Hippocampal formation (tissue), 2 donors: ENCODE data around the gene SEPTIN10.
"Not testable (repeated sequence)": the region's sequence is repeated elsewhere in the genome, so short reads cannot be mapped to it uniquely, and the experiment has no call there.

Experiments
- DNase-seq, 2 donors: peaks; one replicate each; lab custom pipeline; 2025; lab: John Stamatoyannopoulos, UW

The SEPTIN10 gene

DNA sequence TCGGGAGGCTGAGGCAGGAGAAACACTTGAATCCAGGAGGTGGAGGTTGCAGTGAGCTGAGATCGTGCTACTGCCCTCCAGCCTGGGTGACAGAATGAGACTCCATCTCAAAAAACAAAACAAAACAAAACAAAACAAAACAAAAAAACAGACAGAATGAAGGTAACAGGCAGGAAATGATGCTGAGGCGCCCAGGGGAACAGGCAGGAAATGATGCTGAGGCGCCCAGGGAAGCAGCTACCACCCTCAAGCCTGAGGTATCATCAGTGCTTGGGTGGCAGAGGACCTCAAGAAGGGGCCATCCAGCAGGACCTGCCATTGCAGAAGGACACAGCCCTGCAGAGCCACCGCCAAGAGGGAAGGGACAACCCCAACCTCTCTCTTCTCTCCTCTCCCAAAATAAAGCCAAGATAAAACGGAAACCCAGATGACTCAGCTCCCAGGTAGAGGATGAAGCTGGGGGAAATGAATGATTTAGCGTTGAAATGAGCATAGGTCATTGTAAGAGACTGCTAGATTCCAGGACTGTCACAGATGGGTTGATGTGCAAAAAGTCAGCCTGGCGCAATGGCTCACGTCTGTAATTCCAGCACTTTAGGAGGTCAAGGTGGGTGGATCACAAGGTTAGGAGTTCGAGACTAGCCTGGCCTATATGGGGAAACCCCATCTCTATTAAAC lies 19.7 kb upstream of the SEPTIN10 start:
- DNase-seq = no peak

- DNase-seq = no peak
Observed at GRCh38 chr2:109632158-109632789, 18.5 kb upstream of the SEPTIN10 start.

DNA sequence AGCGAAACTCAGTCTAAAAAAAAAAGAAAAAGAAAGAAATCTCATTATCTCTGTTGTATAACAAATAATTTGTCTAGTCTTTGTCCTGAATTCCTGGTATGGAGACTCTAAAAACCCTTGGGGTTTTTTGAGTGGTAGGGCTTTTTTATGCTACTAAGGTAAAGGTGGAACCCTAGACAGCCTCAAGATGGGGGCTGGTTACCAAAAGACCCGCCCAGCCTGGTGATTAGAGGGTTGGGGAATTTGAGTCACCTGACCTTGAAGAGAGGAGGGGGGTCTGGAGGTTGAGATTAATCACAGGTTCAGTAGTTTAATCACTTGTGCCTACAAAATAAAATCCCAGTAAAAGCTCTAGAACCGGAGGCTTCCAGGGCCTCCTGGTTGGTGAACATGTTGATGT lies 18.0 kb upstream of the SEPTIN10 start:
- DNase-seq = no peak

GRCh38 chr2:109630441-109631430 lies 17.0 kb upstream of the SEPTIN10 start:
- no peak for DNase-seq

DNA sequence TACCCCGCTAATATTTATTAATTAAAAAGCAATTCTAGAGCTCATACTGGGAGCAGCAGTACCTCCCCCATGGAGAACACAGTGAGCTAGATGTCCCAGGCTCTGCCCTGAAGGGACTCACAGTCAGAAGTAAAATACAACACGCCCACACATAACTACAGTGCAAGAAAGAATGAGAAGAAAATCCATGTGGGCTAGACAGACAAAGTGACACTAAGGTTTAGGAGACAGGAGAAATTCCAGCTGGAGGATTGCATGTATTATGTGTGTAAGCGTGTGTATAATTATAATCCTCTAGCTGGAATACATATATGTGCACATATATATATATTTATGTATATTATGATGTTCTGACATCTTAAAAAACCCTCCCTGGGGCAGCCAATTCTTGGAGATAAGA lies 16.1 kb upstream of the SEPTIN10 start:
- DNase-seq = no peak

- not testable (repeated sequence) for DNase-seq
Observed at GRCh38 chr2:109628321-109628720, 14.6 kb upstream of the SEPTIN10 start.

- DNase-seq = no peak
Observed at GRCh38 chr2:109624339-109624738, 10.6 kb upstream of the SEPTIN10 start.

- no peak for DNase-seq
Observed at GRCh38 chr2:109623923-109624322, 10.2 kb upstream of the SEPTIN10 start.

DNA sequence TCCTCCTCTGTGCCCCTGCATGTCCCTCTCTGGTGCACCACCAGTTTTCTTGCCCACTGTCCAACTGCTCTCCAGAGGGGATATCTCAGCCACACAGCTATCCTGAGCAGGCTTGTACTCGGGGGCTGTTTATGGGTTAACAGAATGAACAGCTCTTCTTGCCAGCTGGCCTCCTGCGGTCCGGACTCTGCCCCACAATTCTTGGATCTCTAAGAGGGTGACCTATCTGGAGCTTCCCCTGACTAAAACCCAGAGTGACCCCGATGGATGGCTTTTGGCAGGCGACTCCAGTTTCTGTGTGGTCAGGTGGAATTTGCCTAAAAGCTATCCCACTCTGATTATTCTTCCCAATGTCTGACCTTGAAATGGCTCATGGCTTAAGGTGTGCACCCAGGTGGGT lies 9.5 kb upstream of the SEPTIN10 start:
- no peak for DNase-seq

- DNase-seq = no peak
Observed at GRCh38 chr2:109619032-109619615, 5.4 kb upstream of the SEPTIN10 start.

DNA sequence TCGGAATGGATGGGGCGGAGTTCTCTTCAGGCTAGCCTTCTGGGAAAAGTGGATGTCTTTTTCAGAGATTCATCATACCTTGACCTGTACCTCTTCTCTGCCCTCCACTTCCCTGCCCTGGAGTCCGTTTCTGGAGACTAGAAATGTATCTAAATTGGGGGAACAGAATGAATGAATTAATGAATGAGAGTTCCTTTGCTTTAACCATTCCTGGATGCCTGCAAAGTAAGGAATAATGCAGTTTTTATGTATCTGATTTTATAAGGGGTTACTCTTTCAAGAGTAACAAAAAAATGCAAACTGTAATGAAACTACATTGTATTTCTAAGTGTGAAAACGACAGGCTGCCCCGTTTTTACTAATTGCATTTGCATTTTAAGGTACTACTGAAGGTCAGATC lies 2.4 kb upstream of the SEPTIN10 start:
- no peak for DNase-seq

DNA sequence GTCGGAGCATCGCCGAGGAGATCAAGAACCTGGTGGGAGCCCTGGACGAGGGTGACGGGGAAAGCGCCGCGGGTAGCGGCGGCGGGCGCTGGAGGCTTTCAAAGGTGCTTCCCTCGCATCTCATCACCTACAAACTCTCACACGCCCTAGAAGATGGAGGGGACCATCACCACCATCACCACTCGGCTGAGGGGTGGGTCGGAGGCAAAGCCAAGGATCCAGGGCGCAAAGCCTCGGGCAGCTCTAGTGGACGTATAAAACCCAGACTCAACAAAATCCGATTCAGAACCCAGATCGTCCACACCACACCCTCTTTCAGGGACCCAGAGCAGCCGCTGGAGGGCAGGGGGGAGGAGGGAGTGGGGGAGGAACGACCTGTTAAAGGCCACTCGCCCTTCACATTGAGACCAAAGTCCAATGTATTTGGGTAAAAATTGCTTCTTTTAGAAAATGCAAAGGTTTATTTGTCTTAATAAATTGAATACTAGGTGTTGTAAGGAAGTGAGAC lies 1.9 kb upstream of the SEPTIN10 start:
- DNase-seq = no peak

GRCh38 chr2:109614715-109615636 lies 1.2 kb upstream of the SEPTIN10 start:
- DNase-seq = no peak

- DNase-seq = peak in 1 of 2 donors; percentile 68
Observed at GRCh38 chr2:109613081-109613921, 465 bp downstream of the SEPTIN10 start.

- no peak for DNase-seq
Observed at GRCh38 chr2:109611467-109612095, 2.2 kb downstream of the SEPTIN10 start.

GRCh38 chr2:109609352-109610024 lies 4.3 kb downstream of the SEPTIN10 start:
- DNase-seq = no peak

- no peak for DNase-seq
Observed at GRCh38 chr2:109607766-109608165, 6.0 kb downstream of the SEPTIN10 start.

GRCh38 chr2:109604597-109604996 lies 9.2 kb downstream of the SEPTIN10 start:
- DNase-seq = no peak
